ENCODE data around the gene MTMR1. TPM values are rescaled to one million over a fixed set of nuclear protein-coding genes. Genes with fewer than 3 reads are reported as not detected.

MTMR1 gene
- total RNA-seq, 2 donors from 2014 or later = 16.5 to 18.5 TPM

- H3K9ac ChIP-seq (ENCODE audit: extremely low read depth, low read length, poor library complexity, severe bottlenecking) = no peak overlapping the region
- no peak for DNase-seq
- TF ChIP-seq CTCF (conservative IDR thresholded peaks at IDR 0.05) = no peak
- peaks cover 4% of the 10 kb centered on the region for H3K9me3 Mint-ChIP-seq
- 92% methylated on average over 16 of the region's 16 CpGs; no CpG with 5 or more reads in 1 of the 2 experiments for WGBS, 2 experiments (ENCODE audit: insufficient coverage in 1 of 2, insufficient read length in 1 of 2)
- no peaks in the 10 kb centered on the region for H3K27me3 Mint-ChIP-seq (ENCODE audit: insufficient read depth)
- no peak overlapping the region for H3K4me3 ChIP-seq (ENCODE audit: low read length)
- H3K9me3 ChIP-seq (ENCODE audit: control insufficient read depth, low read length) = no peaks in the 10 kb centered on the region
- peaks cover 48% of the 10 kb centered on the region for H3K36me3 Mint-ChIP-seq (ENCODE audit: low read depth)
- no peak overlapping the region for H3K27ac ChIP-seq (ENCODE audit: low read depth, low read length)
- H3K4me1 Mint-ChIP-seq = peaks cover 7% of the 10 kb centered on the region
- no peaks in the 10 kb centered on the region for H3K4me1 ChIP-seq (ENCODE audit: control insufficient read depth, insufficient read depth, low read length)
- H3K27ac Mint-ChIP-seq = no peak overlapping the region
- H3K4me3 Mint-ChIP-seq = no peak overlapping the region
- H3K36me3 ChIP-seq (ENCODE audit: control insufficient read depth, insufficient read depth, low read length) = no peaks in the 10 kb centered on the region
- H3K27me3 ChIP-seq (ENCODE audit: control insufficient read depth, insufficient read depth, low read length, poor library complexity, severe bottlenecking) = no peaks in the 10 kb centered on the region
These were observed 77.9 kb downstream of the MTMR1 start for GRCh38 chrX:150771116-150771515.

GRCh38 chrX:150772150-150772970, 79.2 kb downstream of the MTMR1 start:
- Histone ChIP-seq H3K9ac (ENCODE audit: extremely low read depth, low read length, poor library complexity, severe bottlenecking) (no peak overlapping the region), H3K36me3 (ENCODE audit: control insufficient read depth, insufficient read depth, low read length) (no peaks in the 10 kb centered on the region), H3K4me1 (ENCODE audit: control insufficient read depth, insufficient read depth, low read length) (no peaks in the 10 kb centered on the region), H3K27ac (ENCODE audit: low read depth, low read length) (no peak overlapping the region), H3K27me3 (ENCODE audit: control insufficient read depth, insufficient read depth, low read length, poor library complexity, severe bottlenecking) (no peaks in the 10 kb centered on the region), H3K4me3 (ENCODE audit: low read length) (no peak overlapping the region), H3K9me3 (ENCODE audit: control insufficient read depth, low read length) (no peaks in the 10 kb centered on the region)
- H3K4me3 Mint-ChIP-seq = no peak overlapping the region
- peaks cover 14% of the 10 kb centered on the region for H3K4me1 Mint-ChIP-seq
- H3K27me3 Mint-ChIP-seq (ENCODE audit: insufficient read depth) = no peaks in the 10 kb centered on the region
- H3K9me3 Mint-ChIP-seq = peaks cover 4% of the 10 kb centered on the region
- DNase-seq = peak; percentile 96
- H3K36me3 Mint-ChIP-seq (ENCODE audit: low read depth) = peaks cover 55% of the 10 kb centered on the region
- peak; percentile 95 for TF ChIP-seq CTCF (conservative IDR thresholded peaks at IDR 0.05)
- H3K27ac Mint-ChIP-seq = no peak overlapping the region
- WGBS, 2 experiments (ENCODE audit: insufficient coverage in 1 of 2, insufficient read length in 1 of 2) = 45 to 95% methylated on average over 3 to 26 of the region's 26 CpGs

GRCh38 chrX:150773117-150773516, 79.9 kb downstream of the MTMR1 start:
- no peak for TF ChIP-seq CTCF (conservative IDR thresholded peaks at IDR 0.05)
- no peaks in the 10 kb centered on the region for H3K4me1 ChIP-seq (ENCODE audit: control insufficient read depth, insufficient read depth, low read length)
- Mint-ChIP-seq H3K4me1 (peaks cover 19% of the 10 kb centered on the region), H3K4me3 (no peak overlapping the region), H3K36me3 (ENCODE audit: low read depth) (peaks cover 51% of the 10 kb centered on the region), H3K9me3 (peaks cover 4% of the 10 kb centered on the region), H3K27me3 (ENCODE audit: insufficient read depth) (no peaks in the 10 kb centered on the region), H3K27ac (no peak overlapping the region)
- H3K36me3 ChIP-seq (ENCODE audit: control insufficient read depth, insufficient read depth, low read length) = no peaks in the 10 kb centered on the region
- H3K4me3 ChIP-seq (ENCODE audit: low read length) = no peak overlapping the region
- no peaks in the 10 kb centered on the region for H3K27me3 ChIP-seq (ENCODE audit: control insufficient read depth, insufficient read depth, low read length, poor library complexity, severe bottlenecking)
- no peak overlapping the region for H3K27ac ChIP-seq (ENCODE audit: low read depth, low read length)
- 90 to 91% methylated on average over 2 to 8 of the region's 8 CpGs for WGBS, 2 experiments (ENCODE audit: insufficient coverage in 1 of 2, insufficient read length in 1 of 2)
- H3K9me3 ChIP-seq (ENCODE audit: control insufficient read depth, low read length) = no peaks in the 10 kb centered on the region
- no peak overlapping the region for H3K9ac ChIP-seq (ENCODE audit: extremely low read depth, low read length, poor library complexity, severe bottlenecking)
- no peak for DNase-seq

Measured in endodermal cell (in vitro differentiated cells).